Activated T-helper 17 cell treated with anti-CD3 and anti-CD28 coated beads, Interleukin-2, amount 50 U/mL, for 72 hours (primary cell): ENCODE measurements around the gene ACSBG1. TPM values are rescaled to one million over a fixed set of nuclear protein-coding genes. Genes with fewer than 3 reads are reported as not detected.

Source experiments
- ATAC-seq: fragments of 150-1000 bp; cut with Tn5 transposase; replicated peaks from 2 replicates; pipeline ENCODE4 v1.10.0; 2021; ENCODE audit warnings: mild to moderate bottlenecking, moderate library complexity
- H3K27ac Mint-ChIP-seq: one replicate; pipeline ENCODE4 v1.8.0; 2022; ENCODE audit warnings: mixed read lengths
- H3K27me3 Mint-ChIP-seq: one replicate; pipeline ENCODE4 v1.8.0; 2022; ENCODE audit warnings: mixed read lengths
- H3K36me3 Mint-ChIP-seq: one replicate; pipeline ENCODE4 v1.8.0; 2022; ENCODE audit warnings: low read depth, mild to moderate bottlenecking, mixed read lengths
- H3K4me1 Mint-ChIP-seq: one replicate; pipeline ENCODE4 v1.8.0; 2022; ENCODE audit warnings: mixed read lengths
- H3K4me3 Mint-ChIP-seq: one replicate; pipeline ENCODE4 v1.8.0; 2022; ENCODE audit warnings: mild to moderate bottlenecking, mixed read lengths
- H3K9me3 Mint-ChIP-seq: one replicate; pipeline ENCODE4 v1.8.0; 2022; ENCODE audit warnings: mixed read lengths
- total RNA-seq, 2 donors: library from RNA; stranded (reverse); gene quantifications; one replicate each; pipeline ENCODE4 v1.2.3, GENCODE V29; 2022

ACSBG1 gene
- total RNA-seq, 2 donors from 2014 or later: not detected

DNA sequence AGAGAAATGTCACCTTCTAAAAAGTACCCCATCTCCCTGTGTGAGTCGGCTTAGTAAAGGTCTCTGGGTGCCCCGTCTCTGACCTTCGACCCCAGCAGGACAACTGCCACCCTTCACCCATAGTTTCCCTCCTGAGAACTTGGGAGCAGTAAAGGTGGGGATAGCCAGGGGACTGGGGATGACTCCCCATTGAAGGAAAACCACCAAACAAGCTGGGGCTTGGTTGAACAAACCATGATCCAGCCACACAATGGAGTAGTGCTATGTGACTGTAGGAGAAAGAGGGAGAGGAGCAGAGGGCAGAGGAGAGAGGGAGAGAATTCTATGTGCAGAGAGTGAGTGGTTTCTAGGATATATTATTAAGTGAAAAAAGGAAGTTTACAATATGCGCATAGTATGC, 51.5 kb downstream of the ACSBG1 start:
- peaks cover 8% of the 10 kb centered on the region for H3K27me3 Mint-ChIP-seq
- no peak overlapping the region for H3K4me3 Mint-ChIP-seq
- no peaks in the 10 kb centered on the region for H3K36me3 Mint-ChIP-seq
- H3K9me3 Mint-ChIP-seq: peaks cover 3% of the 10 kb centered on the region
- ATAC-seq: no peak
- H3K4me1 Mint-ChIP-seq: no peaks in the 10 kb centered on the region
- H3K27ac Mint-ChIP-seq: no peak overlapping the region

DNA sequence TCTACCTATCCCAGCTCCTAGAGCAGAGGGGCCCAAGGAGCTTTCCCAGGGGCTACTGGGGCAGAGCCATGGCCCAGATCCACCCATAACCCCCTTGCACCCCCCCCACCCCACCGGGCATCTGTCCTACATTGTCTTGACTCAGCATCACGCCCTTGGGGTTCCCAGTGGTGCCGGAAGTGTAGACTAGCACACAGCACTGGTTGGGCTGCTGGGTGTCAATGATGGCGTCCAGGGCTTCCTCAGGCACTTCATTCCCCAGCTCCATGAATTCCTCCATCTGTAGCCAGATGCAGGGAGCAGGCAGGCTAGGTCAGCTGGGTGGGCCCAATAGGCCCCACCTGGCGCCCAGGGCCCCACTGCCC, 52.0 kb downstream of the ACSBG1 start:
- H3K4me3 Mint-ChIP-seq: no peak overlapping the region
- H3K36me3 Mint-ChIP-seq: no peaks in the 10 kb centered on the region
- no peak for ATAC-seq
- peaks cover 3% of the 10 kb centered on the region for H3K9me3 Mint-ChIP-seq
- no peak overlapping the region for H3K27ac Mint-ChIP-seq
- H3K4me1 Mint-ChIP-seq: no peaks in the 10 kb centered on the region
- H3K27me3 Mint-ChIP-seq: peaks cover 8% of the 10 kb centered on the region

DNA sequence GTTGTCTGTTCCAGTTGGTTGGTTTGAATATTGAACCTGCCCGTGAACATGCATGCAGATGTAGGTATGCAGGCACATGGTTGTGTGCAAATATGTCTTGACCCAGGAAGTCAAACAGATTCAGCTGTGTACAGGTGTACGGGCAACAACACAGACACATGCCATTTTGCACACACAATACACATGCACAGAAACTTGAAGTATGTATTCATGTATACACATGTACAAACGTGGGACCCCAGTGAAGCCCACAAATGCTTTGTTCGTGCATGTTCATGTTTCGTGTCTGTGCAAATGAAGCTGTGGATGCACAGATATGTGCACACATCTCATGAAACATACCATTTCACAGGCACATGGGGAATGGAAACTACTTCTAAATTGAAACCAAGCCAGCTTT, 54.5 kb downstream of the ACSBG1 start:
- Mint-ChIP-seq H3K27me3 (peaks cover 2% of the 10 kb centered on the region), H3K4me1 (no peaks in the 10 kb centered on the region), H3K27ac (no peak overlapping the region), H3K36me3 (no peaks in the 10 kb centered on the region), H3K9me3 (no peaks in the 10 kb centered on the region), H3K4me3 (no peak overlapping the region)
- no peak for ATAC-seq

DNA sequence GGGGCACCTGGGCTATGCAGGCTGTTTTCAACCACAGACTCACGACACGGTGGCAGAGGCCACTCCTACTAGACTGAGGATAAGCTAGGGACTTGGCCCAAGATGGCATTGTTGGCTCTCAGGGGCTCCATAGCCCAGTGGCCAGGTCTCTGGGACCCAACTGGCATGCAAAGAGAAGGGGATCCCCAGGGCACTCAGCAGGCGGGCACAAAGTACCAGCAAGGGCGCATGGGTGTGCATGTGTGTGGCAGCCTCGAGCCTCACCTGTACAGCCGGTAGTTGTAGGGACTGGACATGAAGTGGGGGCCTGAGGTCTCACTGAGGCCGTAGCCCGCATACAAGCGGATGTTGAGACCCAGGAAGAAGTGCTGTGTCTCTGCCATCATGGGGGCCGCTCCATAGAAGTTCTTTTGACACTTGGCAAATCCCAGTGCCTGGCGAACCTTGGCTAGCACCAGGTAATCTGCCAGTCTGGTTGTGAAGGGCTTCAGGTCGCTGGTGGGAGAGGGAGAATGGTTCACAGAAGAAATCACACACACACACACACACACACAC, 55.0 kb downstream of the ACSBG1 start:
- H3K27ac Mint-ChIP-seq: no peak overlapping the region
- no peak overlapping the region for H3K4me3 Mint-ChIP-seq
- no peaks in the 10 kb centered on the region for H3K27me3 Mint-ChIP-seq
- H3K4me1 Mint-ChIP-seq: no peaks in the 10 kb centered on the region
- H3K9me3 Mint-ChIP-seq: no peaks in the 10 kb centered on the region
- ATAC-seq: no peak
- no peaks in the 10 kb centered on the region for H3K36me3 Mint-ChIP-seq

DNA sequence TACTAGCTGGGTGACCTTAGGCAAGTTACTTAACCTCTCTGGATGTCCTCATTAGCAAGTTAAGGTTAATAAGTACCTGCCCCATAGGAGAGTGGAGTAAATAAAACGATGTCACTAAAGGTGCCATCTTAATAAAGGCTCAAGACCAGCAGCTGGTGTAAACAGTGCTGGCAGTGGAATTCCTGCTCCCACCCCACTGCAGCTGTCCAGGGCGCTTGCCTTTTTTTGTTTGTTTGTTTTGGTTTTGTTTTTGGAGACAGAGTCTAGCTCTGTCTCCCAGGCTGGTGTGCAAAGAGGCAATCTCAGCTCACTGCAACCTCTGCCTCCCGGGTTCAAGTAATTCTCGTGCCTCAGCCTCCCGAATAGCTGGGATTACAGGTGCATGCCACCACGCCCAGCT, 56.3 kb downstream of the ACSBG1 start:
- H3K27ac Mint-ChIP-seq: no peak overlapping the region
- ATAC-seq: no peak

DNA sequence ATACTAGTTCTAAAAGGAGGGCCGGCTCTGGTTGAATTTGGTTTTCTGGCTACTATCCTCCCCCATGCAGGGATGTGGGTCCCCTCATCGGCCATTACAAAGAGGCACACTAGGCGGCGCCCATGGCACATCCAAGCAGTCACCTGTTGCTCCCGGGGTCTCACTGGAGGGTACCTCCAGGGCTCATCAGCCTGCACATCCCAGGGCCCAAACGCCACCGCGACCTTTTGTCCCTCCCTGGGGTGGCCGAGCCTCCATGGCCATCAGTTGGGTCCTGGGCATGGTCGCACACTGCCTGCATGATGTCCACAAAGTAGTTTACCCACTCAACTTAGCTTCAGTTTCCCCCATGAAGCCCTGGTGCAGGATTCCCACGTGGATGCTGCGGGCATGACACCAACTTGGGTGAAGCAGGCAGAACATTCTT, 56.9 kb downstream of the ACSBG1 start:
- H3K27me3 Mint-ChIP-seq: no peaks in the 10 kb centered on the region
- no peak overlapping the region for H3K27ac Mint-ChIP-seq
- peak; percentile 42 for ATAC-seq
- no peaks in the 10 kb centered on the region for H3K4me1 Mint-ChIP-seq
- H3K4me3 Mint-ChIP-seq: no peak overlapping the region
- H3K36me3 Mint-ChIP-seq: peaks cover 4% of the 10 kb centered on the region
- no peaks in the 10 kb centered on the region for H3K9me3 Mint-ChIP-seq

More for the DNA sequence above, 56.3 kb downstream of the ACSBG1 start:
- Mint-ChIP-seq H3K36me3 (no peaks in the 10 kb centered on the region), H3K27me3 (no peaks in the 10 kb centered on the region), H3K4me3 (no peak overlapping the region), H3K4me1 (no peaks in the 10 kb centered on the region), H3K9me3 (no peaks in the 10 kb centered on the region)

DNA sequence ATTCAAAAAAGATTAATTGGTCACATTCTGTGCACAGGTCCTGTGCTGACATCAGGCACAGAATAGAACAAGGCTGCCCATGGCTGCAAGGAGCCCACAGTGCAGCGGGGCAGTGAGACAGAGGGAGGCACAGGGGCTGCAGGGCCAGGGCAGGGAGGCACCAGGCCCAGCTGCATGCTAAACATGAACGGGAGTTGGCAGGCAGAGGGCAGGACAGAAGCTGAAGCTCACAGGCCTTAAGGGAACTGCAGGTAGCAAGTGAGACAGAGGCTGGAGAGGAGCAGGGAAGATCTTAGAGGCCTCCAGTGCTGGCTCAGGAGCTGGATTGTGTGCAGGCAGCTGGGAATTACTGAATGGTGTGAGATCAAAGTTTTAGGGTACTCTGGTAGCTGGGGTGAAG, 59.0 kb downstream of the ACSBG1 start:
- no peak for ATAC-seq
- H3K36me3 Mint-ChIP-seq: peaks cover 25% of the 10 kb centered on the region

DNA sequence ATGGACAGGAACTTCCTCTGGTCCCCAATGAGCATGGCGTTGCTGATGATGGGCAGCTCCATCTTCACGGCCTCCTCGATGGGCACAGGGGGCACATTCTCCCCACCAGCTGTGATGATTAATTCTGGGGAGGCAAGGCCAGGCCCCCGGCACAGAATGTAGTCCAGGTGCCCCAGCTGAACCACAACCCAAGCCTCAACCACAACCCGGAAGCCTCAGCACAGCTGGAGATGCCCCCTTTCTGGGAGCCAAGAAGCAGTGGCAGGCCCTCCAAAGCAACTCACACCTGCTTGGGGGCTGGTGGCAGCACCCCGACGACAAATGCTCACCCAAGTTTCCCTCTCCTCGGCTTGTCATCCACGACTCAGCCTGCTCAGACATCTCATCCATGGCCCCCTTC, 60.0 kb downstream of the ACSBG1 start:
- Mint-ChIP-seq H3K4me3 (no peak overlapping the region), H3K9me3 (no peaks in the 10 kb centered on the region), H3K27me3 (no peaks in the 10 kb centered on the region), H3K27ac (peak overlapping the region; percentile 6), H3K36me3 (peaks cover 34% of the 10 kb centered on the region), H3K4me1 (no peaks in the 10 kb centered on the region)
- ATAC-seq: no peak

More for the DNA sequence above, 59.0 kb downstream of the ACSBG1 start:
- Mint-ChIP-seq H3K9me3 (no peaks in the 10 kb centered on the region), H3K4me1 (no peaks in the 10 kb centered on the region), H3K4me3 (no peak overlapping the region), H3K27me3 (no peaks in the 10 kb centered on the region), H3K27ac (no peak overlapping the region)

DNA sequence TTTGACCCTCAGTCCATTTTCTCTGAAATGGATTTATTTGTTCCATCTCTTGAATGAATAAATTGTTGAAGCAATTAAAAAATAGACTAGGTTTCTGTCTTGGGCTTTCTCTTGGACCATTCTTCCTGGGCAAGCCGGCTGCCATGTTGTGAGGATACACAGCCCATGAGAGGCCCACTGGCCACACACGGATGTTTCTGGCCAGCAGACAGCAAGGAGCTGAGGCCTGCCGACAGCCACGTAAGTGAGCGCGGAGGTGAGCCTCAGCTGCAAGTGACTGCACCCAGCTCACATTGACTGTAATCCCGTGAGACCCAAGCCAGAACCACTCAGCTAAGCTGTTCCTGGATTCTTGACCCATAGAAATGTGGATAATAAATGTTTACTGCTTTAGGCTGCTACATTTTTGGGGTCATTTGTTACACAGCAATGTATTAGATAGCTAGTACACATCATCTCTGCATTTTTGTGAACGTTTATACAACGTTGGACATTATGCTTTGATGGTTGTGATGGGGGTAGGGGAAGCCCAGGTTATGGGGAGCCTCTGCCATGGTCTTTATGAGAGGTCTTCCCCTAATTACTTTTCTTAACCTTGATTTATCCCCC, 62.4 kb downstream of the ACSBG1 start:
- Mint-ChIP-seq H3K9me3 (no peaks in the 10 kb centered on the region), H3K27me3 (no peaks in the 10 kb centered on the region), H3K4me3 (no peak overlapping the region), H3K4me1 (no peaks in the 10 kb centered on the region), H3K27ac (no peak overlapping the region), H3K36me3 (peaks cover 57% of the 10 kb centered on the region)
- ATAC-seq: no peak

DNA sequence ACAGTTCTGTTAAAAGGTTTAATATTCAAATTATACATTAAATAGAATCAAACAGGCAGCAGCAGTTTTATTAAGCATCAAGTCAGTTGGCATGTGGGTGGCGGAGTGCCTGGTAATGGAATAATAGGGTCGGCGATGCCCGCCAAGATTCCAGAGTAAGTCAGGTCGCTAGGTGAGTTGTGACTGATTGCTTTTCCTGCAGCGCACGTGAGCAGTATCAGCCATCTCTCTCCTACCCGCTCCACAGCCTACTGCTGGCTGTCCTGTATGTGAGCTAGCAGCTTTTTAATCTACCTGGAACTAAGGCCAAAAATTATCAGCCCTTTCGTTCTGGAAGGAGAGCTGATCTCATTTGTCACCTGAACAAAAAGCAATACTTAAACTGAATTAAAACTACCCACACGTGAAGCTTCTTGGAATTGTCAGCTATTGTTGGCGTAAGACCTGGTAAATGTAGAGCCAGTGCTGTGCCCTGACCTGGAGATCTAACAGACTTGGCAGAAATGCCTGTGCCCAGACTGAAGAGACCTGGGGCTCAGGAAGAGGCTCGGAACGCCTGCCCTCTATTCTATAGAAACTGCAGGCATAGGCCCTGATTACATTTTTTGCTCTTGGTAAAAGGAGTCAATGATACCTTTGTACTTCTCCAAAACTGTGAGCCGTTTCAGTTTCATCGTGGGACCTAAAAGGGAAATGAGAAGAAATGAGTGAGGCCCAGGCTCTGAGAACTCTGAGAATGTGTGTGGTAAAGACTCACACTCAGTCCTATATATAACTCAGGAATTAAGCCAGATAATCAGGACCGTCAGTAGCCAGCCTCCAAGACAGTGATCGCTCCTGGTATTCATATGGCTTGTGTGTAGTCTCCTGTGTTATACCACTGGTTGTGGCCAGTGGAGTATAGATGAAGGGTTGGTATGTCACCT, 63.3 kb downstream of the ACSBG1 start:
- Mint-ChIP-seq H3K27ac (no peak overlapping the region), H3K4me3 (no peak overlapping the region), H3K36me3 (peaks cover 66% of the 10 kb centered on the region), H3K4me1 (no peaks in the 10 kb centered on the region), H3K9me3 (no peaks in the 10 kb centered on the region), H3K27me3 (no peaks in the 10 kb centered on the region)
- ATAC-seq: no peak

DNA sequence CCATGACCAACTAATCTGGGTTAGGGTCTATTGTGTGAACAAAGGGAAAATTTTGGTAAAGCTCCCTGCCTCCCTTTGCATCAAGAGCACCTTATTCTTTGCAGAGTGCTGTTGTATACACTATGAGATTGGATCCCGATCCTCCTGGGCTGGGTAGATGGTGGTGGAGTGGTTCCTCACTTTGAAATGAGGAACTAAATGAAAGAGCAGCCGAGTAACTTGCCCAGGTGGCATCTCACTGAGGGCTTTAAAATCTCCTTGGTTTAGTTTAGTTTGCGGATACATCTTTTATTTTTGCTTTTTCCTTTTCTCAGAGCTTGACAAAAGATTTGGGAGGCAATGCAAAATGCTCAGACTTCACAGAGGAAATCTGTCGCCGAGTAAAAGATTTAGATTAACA, 65.8 kb downstream of the ACSBG1 start:
- Mint-ChIP-seq H3K4me1 (no peaks in the 10 kb centered on the region), H3K27ac (peak overlapping the region; percentile 38), H3K27me3 (no peaks in the 10 kb centered on the region), H3K9me3 (no peaks in the 10 kb centered on the region), H3K36me3 (peaks cover 90% of the 10 kb centered on the region), H3K4me3 (no peak overlapping the region)
- ATAC-seq: no peak

DNA sequence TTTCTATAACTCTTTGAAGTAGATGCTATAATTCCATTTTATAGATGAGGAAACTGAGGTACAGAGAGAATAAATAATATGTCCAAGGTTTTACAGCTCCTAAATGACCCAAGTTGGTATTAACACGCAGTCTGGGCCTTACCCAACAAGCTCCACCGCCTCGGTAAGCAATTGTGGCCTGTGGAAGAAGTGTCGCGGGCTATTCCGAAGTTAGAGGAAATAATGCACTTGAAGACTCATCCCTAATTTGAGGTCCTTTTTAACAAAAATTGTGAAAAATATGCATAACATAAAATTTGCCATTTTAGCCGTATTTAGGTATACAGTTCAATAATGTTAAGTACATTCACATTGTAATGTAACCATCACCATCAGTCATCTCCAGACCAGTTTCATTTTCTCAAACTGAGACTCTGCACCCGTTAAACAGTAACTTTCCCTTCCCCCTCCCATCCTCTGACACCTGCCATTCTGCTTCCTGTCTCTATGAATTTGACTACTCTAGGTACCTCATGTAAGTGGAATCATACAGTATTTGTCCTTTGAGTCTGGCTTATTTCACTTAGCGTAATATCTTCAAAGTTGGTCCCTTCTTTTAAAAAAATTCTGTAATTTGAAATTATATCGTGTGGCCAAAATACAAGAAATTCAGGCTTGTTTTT, 67.0 kb downstream of the ACSBG1 start:
- Mint-ChIP-seq H3K4me3 (peak overlapping the region; percentile 8), H3K9me3 (no peaks in the 10 kb centered on the region), H3K27me3 (no peaks in the 10 kb centered on the region), H3K27ac (peak overlapping the region; percentile 77), H3K36me3 (peaks cover 98% of the 10 kb centered on the region), H3K4me1 (no peaks in the 10 kb centered on the region)
- ATAC-seq: peak; percentile 100

DNA sequence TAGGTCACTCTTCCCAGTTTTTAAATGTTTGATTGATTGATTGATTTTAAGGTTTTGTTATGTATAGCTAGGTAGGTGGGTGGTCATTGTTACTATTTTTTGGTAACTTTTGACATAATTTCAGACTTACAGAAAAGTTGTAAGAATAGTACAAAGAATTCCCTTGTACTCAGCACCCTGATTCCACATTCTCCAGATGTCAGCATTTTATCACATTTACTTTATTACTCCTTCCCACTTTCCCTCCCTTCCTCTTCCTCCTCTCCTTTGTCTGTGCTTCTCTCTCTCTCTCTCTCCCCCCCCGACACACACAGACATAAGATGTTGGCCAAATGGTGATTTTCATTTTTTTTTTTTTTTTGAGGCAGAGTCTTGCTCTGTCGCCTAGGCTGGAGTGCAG, 70.4 kb downstream of the ACSBG1 start:
- Mint-ChIP-seq H3K36me3 (peaks cover 92% of the 10 kb centered on the region), H3K4me3 (no peak overlapping the region), H3K9me3 (no peaks in the 10 kb centered on the region), H3K27ac (peak overlapping the region; percentile 7), H3K4me1 (no peaks in the 10 kb centered on the region), H3K27me3 (no peaks in the 10 kb centered on the region)
- no peak for ATAC-seq

DNA sequence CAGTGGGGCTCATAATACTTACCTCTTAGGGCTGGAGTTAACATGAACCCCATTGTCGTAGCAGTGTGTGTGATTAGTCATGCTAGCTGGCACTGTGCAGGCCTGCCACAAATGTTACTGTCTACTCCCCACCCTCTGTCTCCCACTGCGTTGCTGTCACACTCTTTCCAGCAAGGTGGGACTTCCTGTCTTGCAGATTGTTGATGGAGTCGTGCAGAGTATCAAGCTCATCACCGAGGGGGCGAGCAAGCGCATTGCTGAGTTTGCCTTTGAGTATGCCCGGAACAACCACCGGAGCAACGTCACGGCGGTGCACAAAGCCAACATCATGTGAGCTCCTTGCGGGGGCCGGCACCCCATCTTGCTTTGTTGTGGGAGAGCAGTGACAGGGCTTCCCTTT, 72.3 kb downstream of the ACSBG1 start:
- Mint-ChIP-seq H3K36me3 (peaks cover 90% of the 10 kb centered on the region), H3K9me3 (no peaks in the 10 kb centered on the region), H3K4me3 (no peak overlapping the region), H3K4me1 (no peaks in the 10 kb centered on the region), H3K27ac (no peak overlapping the region), H3K27me3 (no peaks in the 10 kb centered on the region)
- ATAC-seq: no peak
